ENCODE results near the gene OLR1.

The OLR1 gene

GRCh38 chr12:10136637-10137205 is 35.2 kb downstream of the OLR1 start:
- no peak for TF ChIP-seq POLR2A (IDR thresholded peaks at IDR 0.05; ENCODE audit: low read depth, low read length)
- no peak for TF ChIP-seq POLR2AphosphoS5 (IDR thresholded peaks at IDR 0.05; ENCODE audit: low read depth, low read length)
- TF ChIP-seq TAF1 (IDR thresholded peaks at IDR 0.05; ENCODE audit: borderline replicate concordance, low read depth, low read length) = no peak
- DNase-seq (ENCODE audit: insufficient read length) (no peak), FAIRE-seq (no peak)

- FAIRE-seq = no peak
- no peak for DNase-seq (ENCODE audit: insufficient read length)
- TF ChIP-seq TAF1 (IDR thresholded peaks at IDR 0.05; ENCODE audit: borderline replicate concordance, low read depth, low read length) (no peak), POLR2AphosphoS5 (IDR thresholded peaks at IDR 0.05; ENCODE audit: low read depth, low read length) (no peak), POLR2A (IDR thresholded peaks at IDR 0.05; ENCODE audit: low read depth, low read length) (no peak)
These were observed 36.8 kb downstream of the OLR1 start for GRCh38 chr12:10135126-10135525.

DNA sequence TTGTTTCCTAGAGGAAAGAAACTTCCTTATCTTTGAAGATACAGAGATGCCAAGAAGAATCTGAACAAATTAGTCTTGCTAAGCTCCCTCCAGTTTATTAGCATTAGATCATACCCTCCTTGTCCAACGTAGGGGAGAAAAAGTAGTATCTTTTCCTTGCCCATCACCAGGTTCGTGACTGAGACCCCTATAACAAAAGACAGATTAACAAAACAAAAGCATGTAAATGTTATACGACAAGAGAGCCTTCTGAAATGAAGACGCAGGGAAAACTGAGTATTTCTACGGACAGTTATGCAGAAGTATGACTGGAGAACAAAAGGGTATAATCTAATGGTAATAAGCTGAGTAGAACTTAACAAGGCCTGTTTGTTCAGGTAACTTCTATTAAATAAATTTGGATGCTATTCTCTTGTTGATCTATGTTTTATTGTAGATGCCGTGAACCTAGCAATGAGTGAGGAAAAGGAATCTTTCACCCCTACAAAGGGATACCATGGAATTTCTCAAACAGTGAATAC is 39.0 kb downstream of the OLR1 start:
- no peak for TF ChIP-seq POLR2A (IDR thresholded peaks at IDR 0.05; ENCODE audit: low read depth, low read length)
- no peak for TF ChIP-seq POLR2AphosphoS5 (IDR thresholded peaks at IDR 0.05; ENCODE audit: low read depth, low read length)
- TF ChIP-seq TAF1 (IDR thresholded peaks at IDR 0.05; ENCODE audit: borderline replicate concordance, low read depth, low read length) = no peak
- FAIRE-seq (no peak), DNase-seq (ENCODE audit: insufficient read length) (no peak)

- no peak for FAIRE-seq
- no peak for TF ChIP-seq POLR2A (IDR thresholded peaks at IDR 0.05; ENCODE audit: low read depth, low read length)
- no peak for DNase-seq (ENCODE audit: insufficient read length)
These were observed 40.7 kb downstream of the OLR1 start for GRCh38 chr12:10131111-10131690.

DNA sequence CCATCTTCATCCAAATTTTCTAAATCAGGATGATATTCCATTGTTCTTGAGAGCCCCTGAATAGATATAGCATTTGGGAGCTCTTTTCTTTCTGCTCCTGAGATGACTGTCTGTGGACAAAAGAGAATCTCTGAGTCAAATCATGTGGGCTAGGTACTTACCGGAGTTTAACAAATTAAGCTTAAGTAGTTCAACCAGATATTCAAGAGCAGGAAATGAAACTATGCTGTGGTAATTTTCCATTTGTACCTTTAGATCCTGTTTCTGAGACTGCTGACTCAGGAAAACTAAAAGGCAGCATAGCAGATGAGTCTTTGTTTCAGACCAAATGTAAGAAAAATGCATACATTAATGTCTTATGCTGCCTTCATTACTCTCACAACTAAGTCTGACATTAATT is 41.9 kb downstream of the OLR1 start, which contains the start of gene CLEC7A:
TSS of gene CLEC7A (minus strand) at position 158 of the 400 bp plus-strand sequence. CDS start at position 41, 117 bp downstream.
- no peak for DNase-seq (ENCODE audit: insufficient read length)
- no peak for TF ChIP-seq TAF1 (IDR thresholded peaks at IDR 0.05; ENCODE audit: borderline replicate concordance, low read depth, low read length)
- TF ChIP-seq POLR2AphosphoS5 (IDR thresholded peaks at IDR 0.05; ENCODE audit: low read depth, low read length) = no peak
- TF ChIP-seq POLR2A (IDR thresholded peaks at IDR 0.05; ENCODE audit: low read depth, low read length) = no peak
- FAIRE-seq = peak; percentile 58

DNA sequence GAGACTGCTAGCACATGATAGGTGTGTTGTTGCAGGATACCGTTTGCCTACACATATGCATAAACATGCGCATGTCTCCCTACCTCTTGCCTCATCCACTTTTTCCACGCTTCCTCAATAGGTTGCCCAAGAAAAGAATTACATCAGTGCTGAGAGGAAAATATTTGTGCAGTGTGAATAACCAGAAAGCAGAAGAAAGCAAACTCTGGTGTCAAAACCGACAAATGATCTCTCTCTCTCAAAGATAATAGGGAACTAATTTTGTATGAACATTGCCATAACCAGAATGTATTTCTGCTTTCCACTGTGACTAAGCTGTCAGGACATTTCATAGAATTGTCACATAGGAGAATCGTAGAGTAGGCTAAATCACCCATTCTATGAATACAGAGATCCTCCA is 43.2 kb downstream of the OLR1 start:
- no peak for TF ChIP-seq POLR2AphosphoS5 (IDR thresholded peaks at IDR 0.05; ENCODE audit: low read depth, low read length)
- no peak for TF ChIP-seq POLR2A (IDR thresholded peaks at IDR 0.05; ENCODE audit: low read depth, low read length)
- TF ChIP-seq TAF1 (IDR thresholded peaks at IDR 0.05; ENCODE audit: borderline replicate concordance, low read depth, low read length) = no peak
- no peak for FAIRE-seq
- DNase-seq (ENCODE audit: insufficient read length) = no peak

- no peak for TF ChIP-seq TAF1 (IDR thresholded peaks at IDR 0.05; ENCODE audit: borderline replicate concordance, low read depth, low read length)
- no peak for TF ChIP-seq POLR2AphosphoS5 (IDR thresholded peaks at IDR 0.05; ENCODE audit: low read depth, low read length)
- no peak for TF ChIP-seq POLR2A (IDR thresholded peaks at IDR 0.05; ENCODE audit: low read depth, low read length)
- DNase-seq (ENCODE audit: insufficient read length) (no peak), FAIRE-seq (no peak)
These were observed 45.5 kb downstream of the OLR1 start for GRCh38 chr12:10126413-10126812.

DNA sequence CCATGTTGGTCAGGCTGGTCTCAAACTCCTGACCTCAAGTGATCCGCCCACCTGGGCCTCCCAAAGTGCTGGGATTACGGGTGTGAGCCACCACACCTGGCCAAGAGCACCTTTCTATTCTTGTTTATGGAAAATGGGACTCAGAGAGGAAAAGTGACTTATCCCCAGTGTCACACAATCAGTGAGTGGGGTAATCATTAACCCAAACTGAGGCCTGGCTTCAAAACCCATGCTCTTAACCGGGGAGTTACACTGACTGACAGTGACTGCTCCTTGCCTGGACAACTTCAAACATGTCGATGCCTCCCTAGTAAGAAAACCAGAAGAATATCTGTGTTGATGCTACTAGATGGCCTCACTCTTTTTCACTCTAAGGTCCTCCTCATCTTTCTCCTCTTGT is 49.2 kb downstream of the OLR1 start:
- no peak for TF ChIP-seq POLR2A (IDR thresholded peaks at IDR 0.05; ENCODE audit: low read depth, low read length)
- no peak for TF ChIP-seq POLR2AphosphoS5 (IDR thresholded peaks at IDR 0.05; ENCODE audit: low read depth, low read length)
- no peak for TF ChIP-seq TAF1 (IDR thresholded peaks at IDR 0.05; ENCODE audit: borderline replicate concordance, low read depth, low read length)
- DNase-seq (ENCODE audit: insufficient read length) (no peak), FAIRE-seq (no peak)

GRCh38 chr12:10121278-10121677 is 50.7 kb downstream of the OLR1 start:
- no peak for TF ChIP-seq POLR2A (IDR thresholded peaks at IDR 0.05; ENCODE audit: low read depth, low read length)
- TF ChIP-seq TAF1 (IDR thresholded peaks at IDR 0.05; ENCODE audit: borderline replicate concordance, low read depth, low read length) = no peak
- TF ChIP-seq POLR2AphosphoS5 (IDR thresholded peaks at IDR 0.05; ENCODE audit: low read depth, low read length) = no peak
- no peak for DNase-seq (ENCODE audit: insufficient read length)
- FAIRE-seq = no peak

DNA sequence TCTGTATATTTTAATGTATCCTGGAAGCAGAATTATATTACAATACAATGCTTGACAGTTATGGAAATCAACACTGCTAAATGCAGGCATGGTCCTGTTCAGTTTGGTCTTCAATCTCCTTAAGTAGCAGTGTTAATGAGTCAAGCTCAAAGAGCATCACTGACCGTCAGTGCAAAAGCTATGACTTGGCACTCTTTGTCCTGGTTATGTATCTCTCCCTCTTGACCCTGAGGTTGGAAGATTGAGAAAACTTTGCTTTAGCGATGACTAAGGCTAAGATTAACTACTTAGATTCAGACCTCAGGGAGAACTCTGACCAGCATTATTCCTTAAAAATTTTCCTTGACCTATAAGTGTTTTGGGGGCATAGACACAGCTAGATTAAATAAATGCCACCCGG is 52.9 kb downstream of the OLR1 start:
- no peak for FAIRE-seq

DNA sequence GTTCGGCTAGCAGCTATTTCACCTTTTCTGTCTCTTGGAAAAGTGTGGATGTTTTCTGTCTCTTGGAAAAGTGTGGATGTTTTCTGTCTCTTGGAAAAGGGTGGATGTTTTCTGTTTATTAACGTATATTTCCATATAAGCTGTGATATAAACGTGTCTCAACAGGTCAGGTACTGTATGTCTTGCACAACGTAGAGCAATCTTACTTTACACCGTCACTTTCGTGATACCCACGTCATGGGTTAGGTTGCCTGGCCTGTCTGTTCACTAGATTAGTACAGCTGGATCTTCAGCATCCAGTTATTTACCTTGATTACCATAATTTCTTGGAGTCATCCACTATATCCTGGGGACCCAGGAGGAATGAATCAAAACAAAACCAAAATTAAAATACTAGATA is 56.0 kb downstream of the OLR1 start:
- FAIRE-seq (no peak), DNase-seq (ENCODE audit: insufficient read length) (no peak)
- TF ChIP-seq POLR2A (IDR thresholded peaks at IDR 0.05; ENCODE audit: low read depth, low read length) (no peak), POLR2AphosphoS5 (IDR thresholded peaks at IDR 0.05; ENCODE audit: low read depth, low read length) (no peak), TAF1 (IDR thresholded peaks at IDR 0.05; ENCODE audit: borderline replicate concordance, low read depth, low read length) (no peak)

More for the DNA sequence above, 52.9 kb downstream of the OLR1 start:
- no peak for DNase-seq (ENCODE audit: insufficient read length)
- TF ChIP-seq POLR2AphosphoS5 (IDR thresholded peaks at IDR 0.05; ENCODE audit: low read depth, low read length) (no peak), POLR2A (IDR thresholded peaks at IDR 0.05; ENCODE audit: low read depth, low read length) (no peak), TAF1 (IDR thresholded peaks at IDR 0.05; ENCODE audit: borderline replicate concordance, low read depth, low read length) (no peak)

DNA sequence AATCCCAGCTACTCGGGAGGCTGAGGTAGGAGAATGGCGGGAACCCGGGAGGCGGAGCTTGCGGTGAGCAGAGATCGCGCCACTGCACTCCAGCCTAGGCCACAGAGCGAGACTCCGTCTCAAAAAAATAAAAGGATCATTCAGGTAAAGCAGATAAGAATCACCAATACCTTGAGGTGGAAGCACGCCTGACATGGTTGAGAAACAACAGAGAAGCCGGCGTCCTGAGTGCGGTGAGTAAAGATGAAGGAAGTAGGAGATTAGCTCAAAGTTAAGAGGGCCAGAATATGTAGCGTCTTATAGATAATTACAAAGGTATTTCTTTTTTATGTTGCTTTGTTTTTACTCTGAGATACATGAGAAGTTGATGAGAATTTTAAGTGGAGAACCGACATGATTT is 56.6 kb downstream of the OLR1 start:
- DNase-seq (ENCODE audit: insufficient read length) (no peak), FAIRE-seq (no peak)
- TF ChIP-seq POLR2A (IDR thresholded peaks at IDR 0.05; ENCODE audit: low read depth, low read length) = no peak
- no peak for TF ChIP-seq POLR2AphosphoS5 (IDR thresholded peaks at IDR 0.05; ENCODE audit: low read depth, low read length)
- no peak for TF ChIP-seq TAF1 (IDR thresholded peaks at IDR 0.05; ENCODE audit: borderline replicate concordance, low read depth, low read length)

Measured in GM12892 (cell line).